MM.1S (cell line): ENCODE measurements around the gene KCNN4.
A peak's percentile ranks its signal among the peaks of the same experiment; 100 is the strongest.
"Not testable (repeated sequence)": the region's sequence is repeated elsewhere in the genome, so short reads cannot be mapped to it uniquely, and the experiment has no call there.

Experiments
- DNase-seq: peaks from one replicate; pipeline ENCODE4 v3.0.0-alpha.2; 2015
- H2AFZ ChIP-seq: fragments of 300-600 bp; sonication (generic); 2 replicates; pipeline ENCODE4 v1.6.0; 2016; ENCODE audit warnings: antibody characterized with exemption, low read length
- H3F3A ChIP-seq: fragments of 300-600 bp; sonication (generic); 2 replicates; pipeline ENCODE4 v1.6.1; 2016; ENCODE audit warnings: mild to moderate bottlenecking, antibody characterized with exemption, low read length, moderate library complexity, mixed read lengths; ENCODE audit not compliant: insufficient read depth
- H3K27ac ChIP-seq: fragments of 300-600 bp; sonication (generic); 2 replicates; pipeline ENCODE4 v1.5.1; 2016; ENCODE audit warnings: mild to moderate bottlenecking, low read length
- H3K27me3 ChIP-seq: fragments of 300-600 bp; sonication (generic); replicated peaks from 2 replicates; pipeline ENCODE4 v1.6.0; 2016; ENCODE audit warnings: low read length; ENCODE audit not compliant: insufficient read depth
- H3K36me3 ChIP-seq: fragments of 300-600 bp; sonication (generic); replicated peaks from 2 replicates; pipeline ENCODE4 v1.6.1; 2016; ENCODE audit warnings: mild to moderate bottlenecking, low read length, mixed read lengths; ENCODE audit not compliant: insufficient read depth
- H3K4me1 ChIP-seq: fragments of 300-600 bp; sonication (generic); 2 replicates; pipeline ENCODE4 v1.6.1; 2016; ENCODE audit warnings: low read length, mixed read lengths
- H3K4me2 ChIP-seq: fragments of 300-600 bp; sonication (generic); 2 replicates; pipeline ENCODE4 v1.6.0; 2016; ENCODE audit warnings: low read depth, low read length
- H3K4me3 ChIP-seq: fragments of 300-600 bp; sonication (generic); 2 replicates; pipeline ENCODE4 v1.5.1; 2016; ENCODE audit warnings: low read length, mixed read lengths
- H3K79me2 ChIP-seq: fragments of 300-600 bp; sonication (generic); 2 replicates; pipeline ENCODE4 v1.6.1; 2016; ENCODE audit warnings: mixed run types, low read length, mixed read lengths
- H3K9ac ChIP-seq: fragments of 300-600 bp; sonication (generic); 2 replicates; pipeline ENCODE4 v1.6.1; 2016; ENCODE audit warnings: low read length, mixed read lengths
- H3K9me2 ChIP-seq: fragments of 300-600 bp; sonication (generic); replicated peaks from 2 replicates; pipeline ENCODE4 v1.6.1; 2016; ENCODE audit warnings: mild to moderate bottlenecking, low read length, mixed read lengths; ENCODE audit not compliant: insufficient read depth
- H3K9me3 ChIP-seq: fragments of 300-600 bp; sonication (generic); replicated peaks from 2 replicates; pipeline ENCODE4 v1.6.1; 2016; ENCODE audit warnings: mild to moderate bottlenecking, low read length, mixed read lengths; ENCODE audit not compliant: insufficient read depth
- H4K20me1 ChIP-seq: fragments of 300-600 bp; sonication (generic); 2 replicates; pipeline ENCODE4 v1.6.1; 2016; ENCODE audit warnings: mild to moderate bottlenecking, low read length, moderate library complexity, mixed read lengths; ENCODE audit not compliant: insufficient read depth
- CTCF ChIP-seq: fragments of 300-600 bp; sonication (generic); IDR thresholded peaks from 2 replicates; pipeline ENCODE4 v1.5.1; 2016; ENCODE audit warnings: antibody characterized with exemption, low read length, mixed read lengths
- EZH2 ChIP-seq: fragments of 300-600 bp; sonication (generic); optimal IDR thresholded peaks from 2 replicates; pipeline ENCODE3; 2017; ENCODE audit warnings: low read depth, mild to moderate bottlenecking, antibody characterized with exemption, low read length, mixed read lengths
- EZH2phosphoT487 ChIP-seq: fragments of 300-600 bp; sonication (generic); IDR thresholded peaks from 2 replicates; pipeline ENCODE4 v1.6.1; 2018; ENCODE audit warnings: antibody characterized with exemption, low read length

KCNN4 gene

GRCh38 chr19:43767316-43767715, 13.5 kb downstream of the KCNN4 start:
- Histone ChIP-seq H4K20me1 (no peaks in the 10 kb centered on the region), H3F3A (peaks cover 19% of the 10 kb centered on the region), H3K9me2 (no peaks in the 10 kb centered on the region), H3K4me1 (peaks cover 32% of the 10 kb centered on the region), H3K4me3 (no peak overlapping the region), H3K27ac (no peak overlapping the region; the same call in 1 of the 2 replicates), H3K9ac (no peak overlapping the region), H3K27me3 (no peaks in the 10 kb centered on the region), H3K4me2 (no peak overlapping the region), H3K79me2 (no peaks in the 10 kb centered on the region), H3K9me3 (no peaks in the 10 kb centered on the region), H2AFZ (no peak overlapping the region), H3K36me3 (no peaks in the 10 kb centered on the region)
- no peak for DNase-seq
- TF ChIP-seq CTCF (no peak), EZH2 (no peak), EZH2phosphoT487 (no peak)

- Histone ChIP-seq H3K27ac (peak overlapping the region; percentile 97; the same call in 1 of the 2 replicates), H3K4me3 (no peak overlapping the region), H4K20me1 (no peaks in the 10 kb centered on the region), H3F3A (peaks cover 19% of the 10 kb centered on the region), H3K9ac (peak overlapping the region; percentile 71; the same call in 1 of the 2 replicates), H3K4me1 (peaks cover 32% of the 10 kb centered on the region), H3K79me2 (no peaks in the 10 kb centered on the region), H3K4me2 (peak overlapping the region; percentile 86), H2AFZ (peak overlapping the region; percentile 64; the same call in 1 of the 2 replicates), H3K9me2 (no peaks in the 10 kb centered on the region), H3K9me3 (no peaks in the 10 kb centered on the region), H3K27me3 (no peaks in the 10 kb centered on the region), H3K36me3 (no peaks in the 10 kb centered on the region)
- TF ChIP-seq EZH2 (no peak), CTCF (no peak; the same call in 1 of the 2 replicates), EZH2phosphoT487 (no peak)
- DNase-seq: no peak
Observed at GRCh38 chr19:43766755-43767043, 14.1 kb downstream of the KCNN4 start.

- peak overlapping the region; percentile 86; the same call in 1 of the 2 replicates for H3K4me2 ChIP-seq
- no peaks in the 10 kb centered on the region for H3K79me2 ChIP-seq
- no peaks in the 10 kb centered on the region for H3K36me3 ChIP-seq
- no peaks in the 10 kb centered on the region for H3K9me2 ChIP-seq
- no peaks in the 10 kb centered on the region for H3K27me3 ChIP-seq
- peak overlapping the region; percentile 97 for H3K27ac ChIP-seq
- H3K4me1 ChIP-seq: peaks cover 32% of the 10 kb centered on the region
- TF ChIP-seq CTCF: no peak
- no peak for TF ChIP-seq EZH2
- TF ChIP-seq EZH2phosphoT487: no peak
- H3K9ac ChIP-seq: peak overlapping the region; percentile 71
- H3K4me3 ChIP-seq: peak overlapping the region; percentile 4; the same call in 1 of the 2 replicates
- peak overlapping the region; percentile 29 for H2AFZ ChIP-seq
- DNase-seq: peak; percentile 79
- H3K9me3 ChIP-seq: no peaks in the 10 kb centered on the region
- H3F3A ChIP-seq: peaks cover 19% of the 10 kb centered on the region
- H4K20me1 ChIP-seq: no peaks in the 10 kb centered on the region
Observed at GRCh38 chr19:43765109-43765876, 15.5 kb downstream of the KCNN4 start.

- Histone ChIP-seq H3K9ac (peak overlapping the region; percentile 71), H3F3A (peaks cover 19% of the 10 kb centered on the region), H3K4me1 (peaks cover 32% of the 10 kb centered on the region), H2AFZ (peak overlapping the region; percentile 29), H3K4me2 (peak overlapping the region; percentile 86; the same call in 1 of the 2 replicates), H3K4me3 (0 out of 2 replicates have a peak overlapping the region, but pooled peaks have one; percentile 4), H3K27ac (peak overlapping the region; percentile 97)
- H3K36me3 ChIP-seq, H3K9me2 ChIP-seq, H3K9me3 ChIP-seq, H4K20me1 ChIP-seq, H3K27me3 ChIP-seq, H3K79me2 ChIP-seq, DNase-seq: not testable (repeated sequence)
Observed at GRCh38 chr19:43764684-43765083, 16.1 kb downstream of the KCNN4 start.
